SU-DHL-6 (cell line): ENCODE results near the gene DUSP14.

Experiments used
- CTCF ChIP-seq: fragments of 200-600 bp; sonication (generic); IDR thresholded peaks from one replicate; pipeline ENCODE4 v1.5.1; 2017; ENCODE audit warnings: antibody characterized with exemption, mild to moderate bottlenecking, low read length, moderate library complexity; ENCODE audit not compliant: insufficient read depth, poor library complexity, severe bottlenecking
- EZH2phosphoT487 ChIP-seq: fragments of 200-600 bp; sonication (generic), shearing (Covaris generic); conservative IDR thresholded peaks from 2 replicates; pipeline ENCODE4 v1.6.1; 2018; ENCODE audit warnings: mild to moderate bottlenecking, antibody characterized with exemption, low read length, moderate library complexity, mixed read lengths

GRCh38 chr17:37521821-37522220 is 32.1 kb downstream of the DUSP14 start:
- TF ChIP-seq CTCF (no peak), EZH2phosphoT487 (no peak)
